CD4-positive, alpha-beta memory T cell (primary cell): ENCODE results near the gene ERP29. TPM values are rescaled to one million over a fixed set of nuclear protein-coding genes. Genes with fewer than 3 reads are reported as not detected.
"Not testable (repeated sequence)": the region's sequence is repeated elsewhere in the genome, so short reads cannot be mapped to it uniquely, and the experiment has no call there.

Experiments used
- CTCF ChIA-PET: fragments of 350-600 bp; sonication (Branson Sonifier 250); formaldehyde crosslinking; loops from one replicate; lab custom pipeline; 2021; ENCODE audit warnings: inconsistent platforms; ENCODE audit not compliant: partially characterized antibody; lab: Charles Lee
- POLR2A ChIA-PET: fragments of 350-600 bp; sonication (Branson Sonifier 250); formaldehyde crosslinking; loops from one replicate; lab custom pipeline; 2021; ENCODE audit not compliant: partially characterized antibody; lab: Charles Lee
- DNase-seq, 5 donors: peaks; one replicate each; pipeline versions ENCODE4 v3.0.0 to v3.0.0-alpha.2; 2020 to 2022; ENCODE audit warnings: mixed read lengths in 1 of 5
- H3K27ac ChIP-seq: one replicate; pipeline ENCODE4 v1.7.0; 2013; ENCODE audit warnings: low read depth, low read length
- H3K27me3 ChIP-seq: 2 replicates; pipeline ENCODE4 v1.7.0; 2013; ENCODE audit warnings: mild to moderate bottlenecking, low read length, moderate library complexity; ENCODE audit not compliant: insufficient read depth
- H3K36me3 ChIP-seq: 2 replicates; pipeline ENCODE4 v1.7.0; 2013; ENCODE audit warnings: mild to moderate bottlenecking, low read length, moderate library complexity; ENCODE audit not compliant: insufficient read depth
- H3K4me1 ChIP-seq: 2 replicates; pipeline ENCODE4 v1.7.0; 2013; ENCODE audit warnings: mild to moderate bottlenecking, low read length, moderate library complexity; ENCODE audit not compliant: insufficient read depth
- H3K4me3 ChIP-seq, 2 donors: one replicate each; pipeline ENCODE4 v1.7.0; 2013; ENCODE audit warnings: low read length in 2 of 2, mild to moderate bottlenecking in 1 of 2
- H3K9me3 ChIP-seq, 2 donors: one replicate each; pipeline ENCODE4 v1.7.0; 2013; ENCODE audit warnings: low read length in 2 of 2, control low read depth in 1 of 2; ENCODE audit not compliant: control insufficient read depth in 1 of 2
- H3K27ac Mint-ChIP-seq, 7 donors: one replicate each; pipeline ENCODE4 v1.8.0; 2020 to 2021; ENCODE audit warnings: mixed read lengths in 7 of 7, mild to moderate bottlenecking in 6 of 7, inconsistent platforms in 3 of 7, moderate library complexity in 3 of 7
- H3K27me3 Mint-ChIP-seq, 2 donors: one replicate each; pipeline ENCODE4 v1.8.0; 2020 to 2021; ENCODE audit warnings: mixed read lengths in 2 of 2
- H3K36me3 Mint-ChIP-seq, 2 donors: one replicate each; pipeline ENCODE4 v1.8.0; 2020 to 2021; ENCODE audit warnings: mixed read lengths in 2 of 2, inconsistent platforms in 1 of 2, mild to moderate bottlenecking in 1 of 2
- H3K4me1 Mint-ChIP-seq, 4 donors: one replicate each; pipeline ENCODE4 v1.8.0; 2020 to 2021; ENCODE audit warnings: mixed read lengths in 4 of 4, mild to moderate bottlenecking in 1 of 4
- H3K4me3 Mint-ChIP-seq, 8 donors: one replicate each; pipeline ENCODE4 v1.8.0; 2020 to 2021; ENCODE audit warnings: mixed read lengths in 8 of 8, mild to moderate bottlenecking in 7 of 8, moderate library complexity in 6 of 8, inconsistent platforms in 3 of 8
- H3K9me3 Mint-ChIP-seq, 8 donors: one replicate each; pipeline ENCODE4 v1.8.0; 2020 to 2021; ENCODE audit warnings: mixed read lengths in 8 of 8, mild to moderate bottlenecking in 5 of 8, inconsistent platforms in 3 of 8, moderate library complexity in 1 of 8
- intact Hi-C: fragments of 100-400 bp; cut with micrococcal nuclease; formaldehyde crosslinking; loops from one replicate; pipeline ENCODE4 v1.15.1; 2023
- polyA plus RNA-seq, 2 donors: library from polyadenylated mRNA; unstranded; fragments of 300-500 nt; fragmentation: Illumina TruSeq; gene quantifications; one replicate each; pipeline ENCODE4 v1.2.3, GENCODE V29; 2021
- total RNA-seq, 2 experiments: library from RNA; stranded (reverse); gene quantifications; one replicate each; pipeline ENCODE4 v1.2.3, GENCODE V29; 2021

ERP29 gene
- total and polyA plus RNA-seq, 4 experiments from 2014 or later = 183 to 250 (median 200) TPM

DNA sequence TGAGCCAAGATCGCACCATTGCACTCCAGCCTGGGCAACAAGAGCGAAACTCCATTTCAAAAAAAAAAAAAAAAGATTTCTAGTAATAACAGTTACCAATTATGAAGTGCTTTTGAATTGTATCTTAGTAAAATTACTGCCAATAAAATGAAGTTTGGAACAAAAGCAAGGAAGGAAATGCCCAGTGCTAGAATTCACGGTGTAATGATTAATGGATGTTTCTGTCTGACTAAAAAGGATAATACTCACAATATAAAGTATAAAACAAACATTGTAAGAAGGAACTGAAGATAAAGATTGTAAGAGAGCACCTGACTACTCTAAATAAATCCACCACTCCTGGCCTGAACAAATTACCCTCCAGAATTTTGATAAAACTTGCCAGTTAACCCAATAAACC is 4.3 kb upstream of the ERP29 start:
- Mint-ChIP-seq H3K27me3 (no peaks in the 10 kb centered on the region), H3K9me3 (peaks cover 0 to 4% (median 0%) of the 10 kb centered on the region in 8 donors), H3K4me3 (peak overlapping the region in 1 of 8 donors; percentile 59), H3K27ac (peak overlapping the region in 6 of 7 donors; percentile 32 to 96 (median 63)), H3K36me3 (peaks cover 5 to 6% of the 10 kb centered on the region in 2 donors), H3K4me1 (peaks cover 33 to 68% (median 48%) of the 10 kb centered on the region in 4 donors)
- Histone ChIP-seq H3K36me3 (no peaks in the 10 kb centered on the region), H3K9me3 (no peaks in the 10 kb centered on the region), H3K27me3 (no peaks in the 10 kb centered on the region), H3K4me3 (no peak overlapping the region), H3K27ac (no peak overlapping the region), H3K4me1 (peaks cover 81% of the 10 kb centered on the region)
- POLR2A ChIA-PET = interaction anchor here (6.2 to 8.6 kb wide), 2 partner anchors 6 to 14 kb away, joined by 189 to 344 read pairs; no protein-coding TSS in a partner anchor
- no peak for DNase-seq
- CTCF ChIA-PET = no interaction called here
- intact Hi-C loops = no loop called here

DNA sequence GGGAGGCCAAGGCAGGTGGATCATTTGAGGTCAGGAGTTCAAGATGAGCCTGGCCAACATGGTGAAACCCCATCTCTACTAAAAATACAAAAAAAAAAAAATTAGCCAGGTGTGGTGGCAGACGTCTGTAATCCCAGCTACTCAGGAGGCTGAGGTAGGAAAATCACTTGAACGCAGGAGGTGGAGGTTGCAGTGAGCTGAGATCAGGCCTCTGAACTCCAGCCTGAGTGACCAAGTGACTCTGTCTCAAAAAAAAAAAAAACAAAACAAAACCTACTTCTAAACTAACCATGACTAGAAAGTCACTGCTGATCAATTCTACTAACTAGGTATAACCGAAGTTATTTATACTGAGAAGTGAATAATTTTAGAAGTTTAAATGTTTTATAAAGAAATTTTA is 3.6 kb upstream of the ERP29 start:
- H3K27ac ChIP-seq, H3K4me3 Mint-ChIP-seq, H3K36me3 ChIP-seq, DNase-seq, H3K27me3 ChIP-seq, intact Hi-C loops, H3K4me3 ChIP-seq, H3K9me3 ChIP-seq, H3K9me3 Mint-ChIP-seq, H3K27me3 Mint-ChIP-seq: not testable (repeated sequence)
- peak overlapping the region in 2 of 7 donors; percentile 73 to 96 for H3K27ac Mint-ChIP-seq
- H3K4me1 Mint-ChIP-seq = peaks cover 38 to 73% (median 54%) of the 10 kb centered on the region in 4 donors
- peaks cover 10 to 13% of the 10 kb centered on the region in 2 donors for H3K36me3 Mint-ChIP-seq
- peaks cover 80% of the 10 kb centered on the region for H3K4me1 ChIP-seq
- ChIA-PET CTCF (interaction anchor here (1.3 to 1.5 kb wide), 2 partner anchors 9 to 12 kb away, joined by 7 to 9 read pairs; no protein-coding TSS in a partner anchor), POLR2A (interaction anchor here (1.1 to 8.6 kb wide), 3 partner anchors 7 to 58 kb away, joined by 3 to 344 read pairs (median 189); no protein-coding TSS in a partner anchor)

DNA sequence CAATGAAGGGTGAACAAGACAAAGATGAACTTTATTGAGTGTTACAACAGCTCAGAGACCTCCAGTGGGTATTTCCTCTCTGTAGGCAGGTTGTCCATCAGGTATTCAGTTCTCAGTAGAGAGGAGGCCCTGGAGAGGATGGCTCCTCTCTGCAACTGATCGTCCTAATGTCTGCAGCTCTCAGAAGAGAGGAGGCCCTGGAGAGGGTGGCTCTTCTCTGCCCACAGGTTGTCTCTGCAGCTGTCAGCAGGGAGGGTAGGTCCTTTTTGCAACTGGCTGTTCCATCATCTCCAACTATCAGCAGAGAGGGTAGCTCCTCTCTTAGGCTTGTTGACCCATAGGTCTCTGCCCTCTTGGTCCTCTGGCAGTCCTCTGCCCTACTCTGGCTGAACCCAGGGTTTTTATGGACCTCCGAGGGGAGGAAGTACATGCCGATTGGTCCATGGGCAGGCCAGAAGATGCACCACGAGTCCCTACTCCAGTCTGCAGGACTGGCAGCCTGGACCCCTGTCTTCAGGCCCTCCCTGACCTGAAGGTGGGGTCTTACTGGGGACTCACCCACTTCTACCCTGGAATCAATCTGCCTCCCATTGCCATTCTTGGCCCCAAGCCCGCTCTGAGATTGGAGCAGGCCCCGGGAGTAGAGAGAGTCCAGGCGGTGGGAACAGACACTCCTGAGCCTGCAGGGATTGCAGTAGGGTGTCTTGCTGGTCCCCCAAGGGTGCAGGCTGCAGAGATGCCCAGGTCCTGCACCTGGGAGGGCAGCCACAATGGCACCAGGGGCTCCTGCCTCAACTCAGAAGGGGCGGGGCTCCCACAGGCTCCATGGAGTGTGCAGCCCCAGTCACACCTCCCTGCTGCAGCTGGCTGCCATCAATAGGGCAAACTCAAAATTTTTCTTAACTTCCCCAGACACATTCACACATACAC is 2.5 kb upstream of the ERP29 start:
- Histone ChIP-seq H3K4me3 (peak overlapping the region in 1 of 2 donors; percentile 68), H3K27me3 (no peaks in the 10 kb centered on the region), H3K9me3 (no peaks in the 10 kb centered on the region), H3K36me3 (peaks cover 4% of the 10 kb centered on the region), H3K4me1 (peaks cover 81% of the 10 kb centered on the region), H3K27ac (peak overlapping the region; percentile 97)
- DNase-seq = no peak
- H3K36me3 Mint-ChIP-seq = peaks cover 15 to 16% of the 10 kb centered on the region in 2 donors
- H3K4me1 Mint-ChIP-seq = peaks cover 37 to 74% (median 54%) of the 10 kb centered on the region in 4 donors
- intact Hi-C loops = loop anchor here (5.0 kb wide), 1 partner anchor 377 kb away; no protein-coding TSS in a partner anchor
- ChIA-PET POLR2A (interaction anchor here (1.1 to 8.6 kb wide), 3 partner anchors 8 to 59 kb away, joined by 3 to 344 read pairs (median 189); no protein-coding TSS in a partner anchor), CTCF (interaction anchor here (1.3 to 1.5 kb wide), 2 partner anchors 10 to 13 kb away, joined by 7 to 9 read pairs; no protein-coding TSS in a partner anchor)
- H3K4me3 Mint-ChIP-seq = peak overlapping the region; percentile 87 to 98 (median 93)
- peak overlapping the region; percentile 96 to 99 (median 99) for H3K27ac Mint-ChIP-seq
- no peaks in the 10 kb centered on the region for H3K27me3 Mint-ChIP-seq
- H3K9me3 Mint-ChIP-seq = peaks cover 0 to 4% (median 0%) of the 10 kb centered on the region in 8 donors

DNA sequence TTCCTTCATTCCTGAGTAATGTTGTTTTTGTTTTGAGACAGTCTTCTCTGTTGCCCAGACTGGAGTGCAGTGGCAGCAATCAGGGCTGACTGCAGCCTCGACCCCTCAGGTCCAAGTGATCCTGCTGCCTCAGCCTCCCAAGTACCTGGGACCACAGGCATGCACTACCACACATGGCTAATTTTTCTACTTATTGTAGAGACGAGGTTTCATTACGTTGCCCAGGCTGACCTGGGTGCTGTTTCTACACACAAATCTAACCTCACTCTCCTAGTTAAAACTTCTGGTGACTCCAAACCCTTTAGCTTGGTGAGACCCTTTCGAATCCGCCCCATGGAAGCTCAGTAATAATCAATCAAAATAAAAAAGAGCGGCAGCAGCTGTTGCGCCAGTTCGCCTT is 1.5 kb upstream of the ERP29 start:
- Mint-ChIP-seq H3K36me3 (peaks cover 22 to 24% of the 10 kb centered on the region in 2 donors), H3K27ac (peak overlapping the region; percentile 96 to 99 (median 99)), H3K27me3 (no peaks in the 10 kb centered on the region), H3K4me1 (peaks cover 38 to 73% (median 52%) of the 10 kb centered on the region in 4 donors), H3K4me3 (peak overlapping the region; percentile 87 to 98 (median 93)), H3K9me3 (peaks cover 0 to 4% (median 0%) of the 10 kb centered on the region in 8 donors)
- DNase-seq = no peak
- no peaks in the 10 kb centered on the region for H3K27me3 ChIP-seq
- peaks cover 78% of the 10 kb centered on the region for H3K4me1 ChIP-seq
- H3K36me3 ChIP-seq = peaks cover 11% of the 10 kb centered on the region
- POLR2A ChIA-PET = interaction anchor here (1.2 to 8.6 kb wide), 11 partner anchors 9 to 170 kb away, joined by 3 to 344 read pairs (median 27); partner anchors contain the start of genes MAPKAPK5, NAA25 and TRAFD1
- H3K27ac ChIP-seq = peak overlapping the region; percentile 97
- intact Hi-C loops = loop anchor here (2.0 to 5.0 kb wide), 2 partner anchors 169 to 376 kb away; partner anchors contain the start of gene MAPKAPK5
- CTCF ChIA-PET = interaction anchor here (3.2 to 3.8 kb wide), 4 partner anchors 10 to 67 kb away, joined by 26 to 85 read pairs (median 46); no protein-coding TSS in a partner anchor
- H3K9me3 ChIP-seq = no peaks in the 10 kb centered on the region
- peak overlapping the region; percentile 68 to 99 for H3K4me3 ChIP-seq

DNA sequence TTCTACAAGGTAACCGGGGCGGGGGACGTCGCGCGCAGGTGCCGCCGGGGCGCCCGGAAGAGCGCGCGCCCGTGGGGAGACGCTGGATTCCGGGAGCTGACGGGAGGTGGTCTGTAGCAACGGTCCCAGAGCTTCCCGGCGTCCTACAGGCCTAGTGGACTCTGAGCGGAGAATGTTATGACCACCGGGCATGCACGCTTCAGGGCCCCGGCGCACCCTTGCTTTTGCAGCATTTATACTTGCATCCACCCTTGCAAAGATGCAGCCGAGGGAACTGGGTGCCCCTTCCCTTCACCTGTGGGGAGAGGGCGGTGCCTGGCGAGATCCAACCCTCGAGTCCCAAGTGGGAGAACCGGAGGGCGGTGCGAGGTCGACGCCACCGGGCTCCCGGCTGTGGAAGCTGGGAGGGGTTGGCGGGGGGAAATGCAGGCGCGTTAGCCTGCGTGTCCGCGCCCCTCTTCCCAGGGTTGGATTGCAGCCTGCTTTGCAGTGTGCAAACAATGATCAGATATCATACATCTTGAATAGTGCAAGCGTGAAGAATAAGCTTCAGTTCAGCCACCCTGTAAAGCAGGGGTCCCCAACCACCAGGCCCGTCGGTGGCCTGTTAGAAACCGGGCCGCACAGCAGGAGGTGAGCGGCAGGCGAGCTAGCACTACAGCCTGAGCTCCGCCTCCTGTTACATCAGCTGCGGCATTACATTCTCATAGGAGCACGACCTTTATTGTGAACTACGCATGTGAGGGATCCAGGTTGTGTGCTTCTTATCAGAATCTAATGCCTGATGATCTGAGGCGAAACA is 576 bp downstream of the ERP29 start:
- Mint-ChIP-seq H3K27me3 (no peaks in the 10 kb centered on the region), H3K9me3 (peaks cover 0 to 4% (median 0%) of the 10 kb centered on the region in 8 donors), H3K36me3 (peaks cover 32 to 38% of the 10 kb centered on the region in 2 donors), H3K4me1 (peaks cover 44 to 81% (median 63%) of the 10 kb centered on the region in 4 donors), H3K27ac (peak overlapping the region; percentile 96 to 99 (median 99)), H3K4me3 (peak overlapping the region; percentile 87 to 98 (median 94))
- no peaks in the 10 kb centered on the region for H3K27me3 ChIP-seq
- peak overlapping the region; percentile 76 for H3K27ac ChIP-seq
- CTCF ChIA-PET = interaction anchor here (0.8 to 3.8 kb wide), 29 partner anchors 9 to 191 kb away, joined by 3 to 85 read pairs (median 4); partner anchors contain the start of gene TRAFD1
- H3K4me1 ChIP-seq = peaks cover 83% of the 10 kb centered on the region
- H3K36me3 ChIP-seq = peaks cover 21% of the 10 kb centered on the region
- H3K9me3 ChIP-seq = no peaks in the 10 kb centered on the region
- intact Hi-C loops = loop anchor here (1.0 to 5.0 kb wide), 7 partner anchors 12 to 373 kb away; partner anchors contain the start of genes MAPKAPK5, NAA25 and TRAFD1
- POLR2A ChIA-PET = interaction anchor here (0.7 to 8.6 kb wide), 24 partner anchors 7 to 172 kb away, joined by 3 to 344 read pairs (median 10); partner anchors contain the start of genes MAPKAPK5, NAA25 and TRAFD1
- H3K4me3 ChIP-seq = peak overlapping the region; percentile 81 to 94
- peak; percentile 68 to 87 (median 71) for DNase-seq

DNA sequence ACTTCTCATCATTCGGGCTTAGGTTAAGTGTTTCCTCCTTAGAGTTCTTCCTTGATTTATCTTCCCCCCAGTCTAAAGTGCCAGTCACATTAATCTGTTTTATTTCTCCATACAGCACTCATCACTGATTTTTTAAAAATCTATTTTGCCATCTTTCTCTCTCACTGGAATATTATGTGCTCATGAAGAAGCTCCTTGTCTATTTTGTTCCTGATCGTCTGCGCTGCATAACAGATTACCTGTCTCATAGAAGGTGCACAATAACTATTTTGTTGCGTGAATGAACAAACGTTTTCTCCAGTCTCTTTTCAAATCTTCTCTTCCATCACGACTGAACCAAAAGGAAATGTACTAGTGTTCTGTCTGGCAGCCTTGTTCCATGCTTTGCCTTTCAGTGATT is 2.7 kb downstream of the ERP29 start:
- H3K36me3 ChIP-seq = peaks cover 38% of the 10 kb centered on the region
- no peaks in the 10 kb centered on the region for H3K27me3 Mint-ChIP-seq
- no peak overlapping the region for H3K27ac ChIP-seq
- peaks cover 48 to 83% (median 66%) of the 10 kb centered on the region in 4 donors for H3K4me1 Mint-ChIP-seq
- H3K36me3 Mint-ChIP-seq = peaks cover 40 to 58% of the 10 kb centered on the region in 2 donors
- H3K9me3 Mint-ChIP-seq = peaks cover 0 to 4% (median 0%) of the 10 kb centered on the region in 8 donors
- H3K27me3 ChIP-seq = no peaks in the 10 kb centered on the region
- peak overlapping the region in 7 of 8 donors; percentile 16 to 70 (median 54) for H3K4me3 Mint-ChIP-seq
- H3K9me3 ChIP-seq = no peaks in the 10 kb centered on the region
- intact Hi-C loops = no loop called here
- H3K4me3 ChIP-seq = no peak overlapping the region
- peak overlapping the region; percentile 43 to 87 (median 75) for H3K27ac Mint-ChIP-seq
- DNase-seq = no peak
- H3K4me1 ChIP-seq = peaks cover 80% of the 10 kb centered on the region
- CTCF ChIA-PET = interaction anchor here (1.0 to 1.3 kb wide), 2 partner anchors 71 to 84 kb away, joined by 3 to 6 read pairs; no protein-coding TSS in a partner anchor
- POLR2A ChIA-PET = interaction anchor here (1.3 to 8.6 kb wide), 2 partner anchors 15 to 21 kb away, joined by 9 to 344 read pairs; no protein-coding TSS in a partner anchor
